ENCODE results near the gene LEKR1.

Gene LEKR1

DNA sequence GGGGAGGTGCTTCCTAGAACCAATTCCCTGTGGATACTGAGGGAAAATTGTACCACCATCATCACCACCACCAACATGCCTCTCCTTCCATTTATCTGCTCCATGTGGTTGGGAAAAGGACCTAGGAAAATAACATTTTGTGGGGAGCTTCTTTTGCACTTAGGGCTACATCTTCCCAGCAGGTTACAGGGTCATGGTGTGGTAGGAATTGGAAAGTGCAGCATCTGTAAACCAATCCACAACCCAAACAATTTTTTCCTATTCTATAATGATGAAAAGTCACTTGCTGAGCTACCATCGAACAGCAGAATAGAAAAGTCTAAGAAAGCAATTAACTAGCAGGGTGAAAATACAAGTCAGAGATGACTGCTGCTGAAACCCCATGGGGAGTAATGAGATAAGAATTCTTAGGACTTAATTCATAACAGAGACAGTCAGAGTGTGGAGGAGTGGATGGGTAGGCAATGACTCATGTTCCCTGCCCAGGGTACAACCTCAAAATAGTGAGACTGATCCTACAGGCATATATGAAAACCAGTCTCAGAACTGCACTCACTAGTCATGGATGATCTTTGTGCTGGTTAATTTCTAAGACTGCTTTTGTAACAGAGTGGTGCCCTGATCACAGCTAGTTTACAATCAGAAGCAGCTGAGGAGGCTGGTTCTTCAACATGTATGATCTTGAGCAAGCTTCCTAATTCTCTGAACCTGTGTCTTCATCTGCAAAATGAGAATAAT, 38.1 kb upstream of the LEKR1 start:
- no peak overlapping the region for H3K4me3 ChIP-seq (ENCODE audit: low read depth, low read length)
- TF ChIP-seq, protein P1, sequence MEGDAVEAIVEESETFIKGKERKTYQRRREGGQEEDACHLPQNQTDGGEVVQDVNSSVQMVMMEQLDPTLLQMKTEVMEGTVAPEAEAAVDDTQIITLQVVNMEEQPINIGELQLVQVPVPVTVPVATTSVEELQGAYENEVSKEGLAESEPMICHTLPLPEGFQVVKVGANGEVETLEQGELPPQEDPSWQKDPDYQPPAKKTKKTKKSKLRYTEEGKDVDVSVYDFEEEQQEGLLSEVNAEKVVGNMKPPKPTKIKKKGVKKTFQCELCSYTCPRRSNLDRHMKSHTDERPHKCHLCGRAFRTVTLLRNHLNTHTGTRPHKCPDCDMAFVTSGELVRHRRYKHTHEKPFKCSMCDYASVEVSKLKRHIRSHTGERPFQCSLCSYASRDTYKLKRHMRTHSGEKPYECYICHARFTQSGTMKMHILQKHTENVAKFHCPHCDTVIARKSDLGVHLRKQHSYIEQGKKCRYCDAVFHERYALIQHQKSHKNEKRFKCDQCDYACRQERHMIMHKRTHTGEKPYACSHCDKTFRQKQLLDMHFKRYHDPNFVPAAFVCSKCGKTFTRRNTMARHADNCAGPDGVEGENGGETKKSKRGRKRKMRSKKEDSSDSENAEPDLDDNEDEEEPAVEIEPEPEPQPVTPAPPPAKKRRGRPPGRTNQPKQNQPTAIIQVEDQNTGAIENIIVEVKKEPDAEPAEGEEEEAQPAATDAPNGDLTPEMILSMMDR (IDR thresholded peaks at IDR 0.05; ENCODE audit: low read depth, low read length, missing control alignments): no peak
- DNase-seq (ENCODE audit: low read depth): no peak

DNA sequence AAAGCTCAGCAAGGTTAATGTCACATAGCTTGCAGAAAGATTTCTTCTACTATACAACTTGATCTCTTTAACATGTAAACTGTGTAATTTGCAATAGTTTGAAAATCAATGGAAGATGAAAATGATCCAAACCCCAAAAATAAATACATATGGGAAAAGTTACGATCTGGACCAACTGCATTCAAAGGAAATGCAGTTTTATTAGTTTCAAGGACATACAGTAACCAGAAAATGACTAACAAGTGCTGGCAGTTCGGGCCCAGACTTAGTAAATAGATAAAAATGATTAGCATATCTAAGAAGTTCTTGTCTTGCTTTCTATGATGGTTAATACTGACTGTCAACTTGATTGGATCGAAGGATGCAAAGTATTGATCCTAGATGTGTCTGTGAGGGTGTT, 37.3 kb upstream of the LEKR1 start:
- TF ChIP-seq, protein P1 (IDR thresholded peaks at IDR 0.05; ENCODE audit: low read depth, low read length, missing control alignments): no peak

DNA sequence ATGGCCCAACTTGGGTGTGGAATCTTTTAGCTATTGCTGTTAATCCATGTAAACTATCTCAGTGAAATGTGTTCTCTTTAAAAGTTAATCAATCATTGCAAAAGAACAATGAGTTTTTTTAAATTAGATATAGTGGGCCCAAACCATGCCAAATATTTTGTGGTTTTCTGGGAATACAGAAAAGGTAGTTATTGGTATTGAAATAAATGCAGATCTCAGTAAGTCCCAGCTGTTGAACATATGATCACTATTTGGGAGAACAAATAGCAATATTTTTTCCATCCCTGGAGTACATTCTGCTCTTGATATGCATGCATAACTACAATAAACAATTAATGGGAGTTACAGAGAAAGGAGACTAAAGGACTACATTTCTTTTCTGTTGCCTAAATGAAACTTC, 36.0 kb upstream of the LEKR1 start:
- TF ChIP-seq, protein P1 (IDR thresholded peaks at IDR 0.05; ENCODE audit: low read depth, low read length, missing control alignments): no peak
- H3K4me3 ChIP-seq (ENCODE audit: low read depth, low read length): no peak overlapping the region

More for the DNA sequence above, 37.3 kb upstream of the LEKR1 start:
- H3K4me3 ChIP-seq (ENCODE audit: low read depth, low read length): no peak overlapping the region
- DNase-seq (ENCODE audit: low read depth): no peak

DNA sequence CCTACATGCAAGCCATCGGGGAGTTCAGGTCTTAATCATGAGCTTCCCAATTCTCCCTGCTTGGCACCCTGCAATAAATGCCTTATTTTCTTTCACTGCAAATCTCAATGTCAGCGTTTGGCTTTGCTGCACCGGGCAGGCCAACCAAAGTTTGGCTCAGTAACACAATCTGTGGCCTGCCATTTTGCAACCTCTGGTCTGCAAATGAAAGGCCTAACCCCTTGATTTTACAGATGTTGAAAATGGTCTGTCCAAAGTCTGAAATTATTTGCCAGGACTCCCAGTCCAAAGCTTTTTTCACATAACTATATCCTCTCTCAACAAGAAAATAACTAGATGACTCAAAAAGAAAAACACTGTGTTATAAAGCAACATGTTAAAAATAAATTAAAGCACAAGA, 34.0 kb upstream of the LEKR1 start:
- TF ChIP-seq, protein P1 (IDR thresholded peaks at IDR 0.05; ENCODE audit: low read depth, low read length, missing control alignments): no peak
- DNase-seq (ENCODE audit: low read depth): no peak
- H3K4me3 ChIP-seq (ENCODE audit: low read depth, low read length): no peak overlapping the region

More for the DNA sequence above, 36.0 kb upstream of the LEKR1 start:
- no peak for DNase-seq (ENCODE audit: low read depth)

DNA sequence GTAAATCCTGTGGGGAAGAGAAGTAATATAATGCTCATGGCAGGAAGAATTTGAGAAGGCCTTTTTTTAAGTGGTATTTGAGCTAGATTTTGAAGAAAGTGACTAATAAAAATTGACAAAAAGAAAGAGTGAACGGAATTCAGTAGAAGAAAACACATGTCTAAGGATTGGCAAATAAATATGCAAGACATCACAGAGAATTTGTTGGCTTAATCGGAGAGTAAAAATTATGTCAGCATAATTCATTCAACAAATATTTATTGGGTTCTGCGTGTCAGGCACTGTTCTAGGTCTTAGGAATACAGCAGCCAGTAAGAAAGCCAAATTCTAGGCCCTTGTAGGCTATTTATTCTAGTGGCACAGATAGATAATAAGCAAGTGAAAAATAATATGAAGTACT, 33.6 kb upstream of the LEKR1 start:
- TF ChIP-seq, protein P1 (IDR thresholded peaks at IDR 0.05; ENCODE audit: low read depth, low read length, missing control alignments): no peak
- DNase-seq (ENCODE audit: low read depth): no peak
- H3K4me3 ChIP-seq (ENCODE audit: low read depth, low read length): no peak overlapping the region

DNA sequence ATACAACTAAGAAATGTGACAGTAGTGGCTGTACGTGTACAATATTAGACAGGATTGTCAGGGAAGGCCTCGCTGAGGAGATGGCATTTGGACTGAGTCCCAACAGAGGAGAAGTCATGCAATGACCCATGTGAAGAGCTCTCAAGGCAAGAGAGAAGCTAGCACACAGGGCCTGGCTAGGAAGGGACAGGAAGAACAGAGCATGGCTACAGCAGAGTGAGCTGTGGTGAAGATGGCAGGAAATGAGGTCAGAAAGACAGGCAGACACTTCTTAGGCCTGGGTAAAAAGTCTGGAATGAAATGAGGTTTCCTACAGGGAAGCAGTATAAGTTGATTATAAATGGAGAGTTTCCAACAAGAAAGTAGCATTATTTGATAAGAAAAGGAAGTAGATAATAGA, 33.2 kb upstream of the LEKR1 start:
- TF ChIP-seq, protein P1 (IDR thresholded peaks at IDR 0.05; ENCODE audit: low read depth, low read length, missing control alignments): no peak
- no peak for DNase-seq (ENCODE audit: low read depth)
- H3K4me3 ChIP-seq (ENCODE audit: low read depth, low read length): no peak overlapping the region

DNA sequence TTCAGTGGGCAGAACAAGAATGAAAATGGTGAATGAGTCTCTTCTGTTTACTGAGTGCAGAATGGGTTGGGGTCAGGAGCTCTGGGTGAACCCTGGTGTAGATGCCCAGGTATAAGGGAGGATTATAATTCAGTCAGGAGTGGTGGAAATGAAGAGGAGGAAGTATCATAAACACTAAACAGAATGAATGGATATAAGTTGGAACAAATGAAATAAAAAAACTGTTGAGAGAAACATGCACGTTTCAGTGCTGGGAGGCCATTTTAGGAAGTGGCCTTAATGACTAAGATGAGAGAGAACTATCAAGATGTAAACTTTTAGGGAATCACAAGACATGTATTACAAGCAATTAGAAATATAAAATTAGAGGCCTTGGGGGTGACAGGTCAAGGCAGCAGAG, 32.8 kb upstream of the LEKR1 start:
- H3K4me3 ChIP-seq (ENCODE audit: low read depth, low read length): no peak overlapping the region
- DNase-seq (ENCODE audit: low read depth): no peak
- TF ChIP-seq, protein P1 (IDR thresholded peaks at IDR 0.05; ENCODE audit: low read depth, low read length, missing control alignments): no peak
